Thyroid gland (tissue), 4 donors: ENCODE measurements around the gene NBDY. TPM values are rescaled to one million over a fixed set of nuclear protein-coding genes. Genes with fewer than 3 reads are reported as not detected.

Experiments
- DNase-seq, 2 donors: peaks; one replicate each; pipeline ENCODE4 v3.0.0-alpha.2; 2019
- H3K27ac ChIP-seq, 3 donors: fragments of 200-600 bp; sonication (generic); 1 replicate in 2 of 3; 2 replicates in 1 of 3; pipeline ENCODE4 v1.5.1; 2016 to 2019; ENCODE audit warnings: mild to moderate bottlenecking in 1 of 3, moderate library complexity in 1 of 3
- H3K27me3 ChIP-seq: fragments of 200-600 bp; sonication (generic); one replicate; pipeline ENCODE4 v1.5.1; 2019
- H3K36me3 ChIP-seq, 2 donors: fragments of 200-600 bp; sonication (generic); one replicate each; pipeline ENCODE4 v1.5.1; 2016 to 2019
- H3K4me1 ChIP-seq, 2 donors: fragments of 200-600 bp; sonication (generic); one replicate each; pipeline ENCODE4 v1.5.1; 2017 to 2019
- H3K4me3 ChIP-seq, 3 donors: fragments of 200-600 bp; sonication (generic); replicated peaks in 1 of 3; 1 replicate in 2 of 3; 2 replicates in 1 of 3; pipeline ENCODE4 v1.5.1; 2016; ENCODE audit warnings: mild to moderate bottlenecking in 1 of 3
- H3K9me3 ChIP-seq: fragments of 200-600 bp; sonication (generic); one replicate; pipeline ENCODE4 v1.5.1; 2017
- CTCF ChIP-seq, 6 experiments: fragments of 200-600 bp in 3 of 6; fragments of 450-650 bp in 3 of 6; sonication (generic) in 3 of 6; IDR thresholded peaks; one replicate each; pipeline ENCODE4 v1.5.1; 2016 to 2019; ENCODE audit warnings: antibody characterized with exemption in 6 of 6, mild to moderate bottlenecking in 2 of 6, inconsistent platforms in 1 of 6, moderate library complexity in 1 of 6
- POLR2A ChIP-seq, 2 donors: fragments of 450-650 bp; IDR thresholded peaks; one replicate each; pipeline ENCODE4 v1.6.1; 2017; ENCODE audit warnings: antibody characterized with exemption in 2 of 2, mild to moderate bottlenecking in 2 of 2, moderate library complexity in 1 of 2
- WGBS, 2 donors: methylation state at CpG; one replicate each; pipeline ENCODE4 v1.1.5; 2017; 5-methylcytosine and 5-hydroxymethylcytosine counted together
- intact Hi-C: fragments of 100-400 bp; cut with DNase I; formaldehyde crosslinking; loops from one replicate; pipeline ENCODE4 v1.15.1; 2023
- total RNA-seq, 4 donors: library from RNA; depleted of rRNA; stranded (reverse); fragments of >200 nt; gene quantifications; one replicate each; pipeline ENCODE4 v1.2.3, GENCODE V29; 2016

NBDY gene
- total RNA-seq, 4 donors from 2014 or later: 14.7 to 35.7 (median 17.2) TPM

- Histone ChIP-seq H3K36me3 (no peaks in the 10 kb centered on the region), H3K4me1 (peaks cover 10 to 23% of the 10 kb centered on the region in 2 donors), H3K9me3 (no peaks in the 10 kb centered on the region), H3K27me3 (no peaks in the 10 kb centered on the region), H3K27ac (no peak overlapping the region), H3K4me3 (no peak overlapping the region)
- intact Hi-C loops: no loop called here
- TF ChIP-seq POLR2A (IDR thresholded peaks at IDR 0.05) (no peak), CTCF (IDR thresholded peaks at IDR 0.05) (no peak)
- DNase-seq: no peak
- 80 to 81% methylated on average over 6 to 7 of the region's 7 CpGs for whole genome bisulfite sequencing, 2 donors
Measured at GRCh38 chrX:56800801-56801200, 71.8 kb downstream of the NBDY start.

GRCh38 chrX:56802428-56802827, 73.4 kb downstream of the NBDY start:
- Histone ChIP-seq H3K27ac (no peak overlapping the region), H3K9me3 (no peaks in the 10 kb centered on the region), H3K4me1 (peaks cover 10 to 19% of the 10 kb centered on the region in 2 donors), H3K36me3 (no peaks in the 10 kb centered on the region), H3K4me3 (no peak overlapping the region), H3K27me3 (no peaks in the 10 kb centered on the region)
- TF ChIP-seq CTCF (IDR thresholded peaks at IDR 0.05) (no peak), POLR2A (IDR thresholded peaks at IDR 0.05) (no peak)
- intact Hi-C loops: no loop called here
- no peak for DNase-seq
- 98 to 100% methylated on average over 1 to 3 of the region's 4 CpGs for WGBS, 2 donors

- no peaks in the 10 kb centered on the region for H3K27me3 ChIP-seq
Measured at GRCh38 chrX:56802921-56803849, 74.1 kb downstream of the NBDY start.

GRCh38 chrX:56803850-56804681, 75.0 kb downstream of the NBDY start:
- peaks cover 10 to 12% of the 10 kb centered on the region in 2 donors for H3K4me1 ChIP-seq
- no peaks in the 10 kb centered on the region for H3K27me3 ChIP-seq
- H3K36me3 ChIP-seq: no peaks in the 10 kb centered on the region
- peak; percentile 62 for DNase-seq
- TF ChIP-seq CTCF (IDR thresholded peaks at IDR 0.05) (no peak), POLR2A (IDR thresholded peaks at IDR 0.05) (no peak)
- intact Hi-C loops: no loop called here
- no peaks in the 10 kb centered on the region for H3K9me3 ChIP-seq
- peak overlapping the region in 2 of 3 donors; percentile 67 to 71 for H3K27ac ChIP-seq
- WGBS, 2 donors: 49 to 66% methylated on average over 4 to 7 of the region's 11 CpGs
- H3K4me3 ChIP-seq: no peak overlapping the region

More at GRCh38 chrX:56802921-56803849, 74.1 kb downstream of the NBDY start:
- WGBS, 2 donors: 44 to 58% methylated on average over 8 to 18 of the region's 27 CpGs
- Histone ChIP-seq H3K4me3 (peak overlapping the region in 1 of 3 donors; percentile 40), H3K4me1 (peaks cover 10 to 16% of the 10 kb centered on the region in 2 donors), H3K9me3 (no peaks in the 10 kb centered on the region), H3K27ac (peak overlapping the region in 2 of 3 donors; percentile 67 to 71), H3K36me3 (no peaks in the 10 kb centered on the region)
- intact Hi-C loops: no loop called here
- DNase-seq: peak; percentile 61 to 65
- TF ChIP-seq CTCF (IDR thresholded peaks at IDR 0.05) (peak in 5 of 6 experiments; percentile 40 to 84 (median 45)), POLR2A (IDR thresholded peaks at IDR 0.05) (no peak)
